ENCODE measurements around the gene MVK.

- no peak for TF ChIP-seq CTCF (conservative IDR thresholded peaks at IDR 0.05; ENCODE audit: low read depth in 2 of 2)
- no peak for TF ChIP-seq EZH2 (IDR thresholded peaks at IDR 0.05; ENCODE audit: low read depth, unreplicated experiment)
Measured at GRCh38 chr12:109612003-109612402, 38.4 kb downstream of the MVK start.
